Glomerular endothelial cell (primary cell): ENCODE data around the gene MTAP. TPM values are rescaled to one million over a fixed set of nuclear protein-coding genes. Genes with fewer than 3 reads are reported as not detected.
A peak's percentile ranks its signal among the peaks of the same experiment; 100 is the strongest.

ENCODE experiments used
- DNase-seq: peaks from one replicate; pipeline ENCODE4 v3.0.0-alpha.2; 2011; ENCODE audit warnings: low read depth, low spot score; ENCODE audit errors: extremely low read depth
- total RNA-seq: library from RNA; depleted of rRNA; stranded (reverse); fragments of >200 nt; gene quantifications from 2 replicates; pipeline ENCODE4 v1.2.3, GENCODE V29; 2015

Gene MTAP
- total RNA-seq, 1 donor from 2014 or later: 28.2 TPM

- DNase-seq: no peak
Measured at GRCh38 chr9:21841133-21841532, 38.7 kb downstream of the MTAP start.

DNA sequence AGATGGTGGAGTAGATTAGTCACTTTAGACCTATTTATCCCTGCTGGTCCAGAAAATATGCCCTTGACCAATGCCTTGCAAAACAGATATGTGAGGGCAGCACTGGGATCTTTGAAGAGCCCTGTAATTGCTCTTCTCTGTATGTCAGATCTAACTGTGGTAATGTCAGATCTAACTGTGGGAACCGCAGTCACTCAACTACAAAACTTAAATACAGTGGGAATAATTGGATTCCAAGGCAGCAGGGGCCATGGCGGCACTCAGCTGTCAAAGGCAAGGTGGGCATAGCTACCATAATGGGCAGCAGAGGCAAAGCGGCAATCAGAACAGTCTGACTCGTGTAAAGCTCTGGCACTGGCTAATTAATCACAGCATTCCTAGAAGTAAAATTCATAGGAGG, 46.2 kb downstream of the MTAP start:
- no peak for DNase-seq

DNA sequence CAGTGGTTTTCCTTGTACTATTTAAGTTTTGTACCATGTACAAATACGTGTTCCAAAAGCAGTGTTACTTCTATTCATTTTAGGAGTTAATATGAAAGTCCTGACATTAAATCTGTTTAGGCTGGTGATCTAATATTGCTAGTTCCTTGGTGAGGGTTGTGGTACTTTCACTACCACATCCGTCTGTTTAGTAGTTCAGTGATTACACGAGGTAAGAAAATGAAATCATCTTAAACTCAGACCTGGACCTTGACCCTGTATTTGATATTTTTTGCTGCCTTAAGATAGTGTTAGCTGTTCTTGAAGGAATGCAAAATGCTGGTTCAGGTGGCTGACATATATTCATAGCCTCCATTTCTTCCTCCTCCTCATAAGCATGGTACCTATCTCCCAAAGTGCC, 50.3 kb downstream of the MTAP start:
- DNase-seq: no peak

DNA sequence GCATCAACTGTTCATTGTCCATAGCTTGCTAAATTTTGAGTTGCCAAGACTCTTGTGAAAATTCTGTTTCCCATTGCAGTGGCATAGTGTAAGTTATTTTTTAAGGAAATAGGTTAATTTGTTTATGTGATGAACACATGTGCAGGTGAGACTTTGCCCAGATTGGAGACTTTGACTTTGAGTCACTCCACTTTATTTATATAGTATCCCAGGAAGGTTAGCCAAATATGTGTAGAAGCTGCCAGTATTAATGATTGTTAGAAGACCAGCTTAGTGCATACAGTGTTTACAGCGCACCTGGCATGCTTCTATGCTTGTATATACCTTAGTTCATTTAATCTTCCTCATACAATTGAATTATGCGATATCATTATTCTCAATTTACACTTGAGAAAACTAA, 51.0 kb downstream of the MTAP start:
- DNase-seq: no peak

DNA sequence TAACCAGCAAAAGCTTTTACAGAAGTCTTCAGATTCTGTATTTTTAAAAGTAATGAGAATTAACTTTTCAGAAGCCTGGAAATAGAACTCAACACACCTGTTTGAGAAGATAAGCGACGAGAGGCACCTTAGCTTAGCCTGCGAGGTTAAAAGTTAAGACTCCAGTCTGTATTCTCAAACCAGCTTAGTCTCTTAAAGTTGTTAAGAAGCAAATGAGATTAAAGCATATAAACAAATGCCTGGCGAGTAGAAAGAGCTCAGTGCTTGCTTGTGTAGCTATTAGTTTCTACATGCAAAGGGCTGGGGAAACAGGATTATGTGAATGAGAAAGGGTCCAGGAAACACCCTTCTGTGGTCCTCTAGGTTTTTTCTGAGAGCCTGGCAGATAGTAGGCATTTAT, 51.7 kb downstream of the MTAP start:
- DNase-seq: no peak

DNA sequence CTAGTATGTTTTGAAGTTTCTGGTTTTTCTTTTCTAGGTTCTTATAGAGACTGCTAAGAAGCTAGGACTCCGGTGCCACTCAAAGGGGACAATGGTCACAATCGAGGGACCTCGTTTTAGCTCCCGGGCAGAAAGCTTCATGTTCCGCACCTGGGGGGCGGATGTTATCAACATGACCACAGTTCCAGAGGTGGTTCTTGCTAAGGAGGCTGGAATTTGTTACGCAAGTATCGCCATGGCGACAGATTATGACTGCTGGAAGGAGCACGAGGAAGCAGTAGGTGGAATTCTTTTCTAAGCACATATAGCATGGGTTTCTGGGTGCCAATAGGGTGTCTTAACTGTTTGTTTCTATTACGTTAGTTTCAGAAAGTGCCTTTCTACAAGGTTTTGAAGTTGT, 52.2 kb downstream of the MTAP start:
- DNase-seq: no peak

DNA sequence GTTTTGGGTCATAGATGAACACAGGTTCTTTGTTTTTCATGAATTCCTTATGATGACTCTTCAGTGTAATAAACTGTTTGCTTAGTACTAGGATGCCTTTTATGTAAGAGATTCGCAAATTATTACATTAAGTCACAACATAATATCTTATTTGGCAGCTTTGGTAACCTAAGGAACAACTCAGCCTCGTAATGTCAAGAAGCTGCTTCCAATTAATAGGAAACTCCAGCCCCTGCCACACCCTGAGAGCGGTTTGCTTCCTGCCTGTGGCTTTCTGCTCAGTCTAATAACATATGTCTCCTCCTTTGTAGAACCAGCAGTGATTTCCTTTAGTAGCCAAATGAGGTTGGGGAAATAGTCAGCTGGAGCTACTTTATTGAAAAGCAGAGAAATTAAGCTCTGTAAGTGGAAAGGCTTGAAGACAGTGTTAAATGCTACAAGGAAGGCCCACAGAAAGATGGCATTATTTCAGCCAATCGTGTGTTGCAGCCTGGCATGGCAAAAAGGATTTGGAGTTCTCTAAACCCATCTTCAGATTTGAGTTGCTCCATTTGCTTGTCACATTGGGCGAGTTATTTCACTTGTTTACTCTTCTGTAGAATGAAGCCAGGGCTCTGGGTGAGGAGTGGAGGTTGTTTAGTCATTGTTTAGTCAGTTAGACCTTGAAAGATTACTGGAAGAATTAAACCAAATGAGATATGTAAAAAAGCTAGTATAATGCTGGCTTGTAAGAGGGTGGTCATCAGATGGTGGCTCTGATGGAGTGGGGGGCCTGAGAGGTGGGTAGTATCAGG, 54.1 kb downstream of the MTAP start:
- no peak for DNase-seq

DNA sequence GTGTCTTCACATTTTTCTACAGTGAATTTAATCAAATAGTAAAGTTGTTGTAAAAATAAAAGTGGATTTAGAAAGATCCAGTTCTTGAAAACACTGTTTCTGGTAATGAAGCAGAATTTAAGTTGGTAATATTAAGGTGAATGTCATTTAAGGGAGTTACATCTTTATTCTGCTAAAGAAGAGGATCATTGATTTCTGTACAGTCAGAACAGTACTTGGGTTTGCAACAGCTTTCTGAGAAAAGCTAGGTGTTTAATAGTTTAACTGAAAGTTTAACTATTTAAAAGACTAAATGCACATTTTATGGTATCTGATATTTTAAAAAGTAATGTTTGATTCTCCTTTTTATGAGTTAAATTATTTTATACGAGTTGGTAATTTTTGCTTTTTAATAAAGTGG, 60.4 kb downstream of the MTAP start:
- DNase-seq: no peak

- DNase-seq: no peak
Measured at GRCh38 chr9:21864505-21864904, 62.1 kb downstream of the MTAP start.

GRCh38 chr9:21866302-21866701, 63.9 kb downstream of the MTAP start:
- DNase-seq: no peak

- peak; percentile 44 for DNase-seq
Measured at GRCh38 chr9:21871256-21871975, 69.0 kb downstream of the MTAP start.

GRCh38 chr9:21872696-21873095, 70.3 kb downstream of the MTAP start:
- DNase-seq: no peak

- peak; percentile 72 for DNase-seq
Measured at GRCh38 chr9:21873540-21874221, 71.2 kb downstream of the MTAP start.

GRCh38 chr9:21875893-21876292, 73.5 kb downstream of the MTAP start:
- DNase-seq: no peak

DNA sequence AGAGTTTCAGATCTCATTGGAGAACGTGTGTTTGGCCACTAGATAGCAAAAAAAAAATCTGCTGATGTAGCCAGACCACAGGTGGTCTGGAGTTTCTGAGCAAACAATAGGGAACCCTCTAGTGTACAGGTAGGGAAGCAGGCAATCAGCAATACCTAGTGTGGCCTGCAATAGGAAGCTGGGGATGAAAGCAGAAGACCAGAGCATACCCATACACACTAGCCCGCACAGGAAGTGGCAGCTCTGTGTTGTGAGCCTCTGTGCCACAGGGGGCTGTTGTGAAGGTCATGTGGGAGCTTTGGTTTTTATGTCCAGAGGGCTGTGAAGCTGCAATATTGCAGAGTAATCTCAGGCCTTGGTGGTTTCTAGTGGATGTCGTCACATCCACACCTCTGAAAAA, 81.2 kb downstream of the MTAP start:
- DNase-seq: no peak

DNA sequence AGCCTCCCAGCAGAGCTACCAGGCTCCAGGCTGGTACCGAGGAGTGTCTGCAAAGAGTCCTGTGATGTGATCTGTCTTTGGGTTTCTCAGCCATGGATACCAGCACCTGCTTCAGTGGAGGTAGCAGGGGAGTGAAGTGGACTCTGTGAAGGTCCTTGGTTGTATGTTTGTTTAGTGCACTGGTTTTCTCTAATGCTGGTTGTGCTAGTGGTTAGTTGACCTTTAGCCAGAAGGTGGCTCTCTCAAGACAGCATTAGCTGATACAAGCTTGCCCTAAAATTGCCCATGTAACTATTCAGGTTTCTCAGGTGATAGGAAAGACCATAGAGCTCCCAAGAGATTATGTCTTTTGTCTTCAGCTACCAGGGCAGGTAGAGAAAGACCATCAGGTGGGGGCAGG, 87.2 kb downstream of the MTAP start:
- no peak for DNase-seq

DNA sequence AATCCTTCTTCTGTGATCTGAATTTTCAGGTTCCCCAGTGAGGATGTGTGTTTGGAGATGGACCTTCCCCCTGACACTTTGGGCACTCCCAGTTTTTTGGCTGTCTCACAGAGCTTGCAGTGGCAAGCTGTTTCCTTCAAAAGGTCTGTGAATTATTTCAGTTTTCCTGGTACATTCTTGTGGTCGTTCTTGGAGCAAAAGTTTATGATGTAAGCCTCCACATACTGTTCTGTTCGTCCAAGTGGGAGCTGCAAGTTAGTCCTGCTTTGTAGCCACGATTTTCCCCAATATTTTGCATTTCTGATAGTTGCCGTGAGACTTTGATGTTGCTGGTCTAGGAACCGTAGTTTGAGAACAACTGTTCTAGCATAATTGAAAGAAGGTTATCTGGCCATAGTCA, 88.3 kb downstream of the MTAP start:
- no peak for DNase-seq

DNA sequence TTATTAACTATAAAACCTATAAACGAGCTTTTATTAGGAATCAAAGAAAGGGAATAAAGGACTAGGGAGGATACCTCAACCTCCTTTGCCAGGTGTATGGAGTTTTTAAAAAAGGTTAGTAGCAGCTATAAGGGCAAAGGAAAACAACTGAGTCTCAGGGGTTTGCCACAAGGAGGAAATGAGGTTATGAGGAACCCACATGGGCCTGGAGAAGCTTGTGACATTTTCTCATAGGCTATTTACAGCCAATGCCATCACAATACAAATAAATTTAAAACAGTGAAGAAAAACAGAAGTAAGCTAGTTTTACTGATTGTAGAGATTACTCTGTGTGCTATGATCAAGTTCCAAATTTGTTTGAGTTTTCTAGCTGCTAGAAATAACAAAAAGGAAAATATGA, 99.1 kb downstream of the MTAP start:
- DNase-seq: no peak

GRCh38 chr9:21902136-21902535, 99.7 kb downstream of the MTAP start:
- DNase-seq: no peak

DNA sequence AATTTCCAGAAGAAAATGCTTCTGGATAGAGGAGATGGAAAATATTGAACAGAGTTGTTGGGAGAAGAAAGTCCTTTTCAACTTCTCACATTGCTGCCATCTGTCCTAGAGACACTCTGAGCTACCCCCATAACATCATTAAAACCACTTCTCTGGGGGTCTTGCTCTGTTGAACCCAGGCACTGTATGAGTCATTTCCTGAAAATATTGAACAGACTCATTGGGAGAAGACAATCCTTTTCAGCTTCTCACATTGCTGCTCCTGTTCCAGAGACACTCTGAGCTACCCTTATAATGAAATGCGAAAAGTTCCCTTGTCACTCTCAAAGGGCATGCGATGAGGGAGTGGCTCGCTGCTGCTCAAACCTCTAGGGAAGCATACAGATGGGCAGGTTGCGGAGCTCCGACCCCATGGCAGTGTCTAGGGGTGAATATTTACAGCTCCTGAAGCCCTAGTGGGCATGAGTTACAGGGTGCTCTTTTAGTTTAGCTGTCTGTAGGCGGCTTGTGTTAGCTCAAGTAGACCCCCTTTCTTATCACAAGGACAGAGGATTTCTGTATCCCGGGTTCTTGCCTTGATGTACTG, 101.0 kb downstream of the MTAP start:
- no peak for DNase-seq

GRCh38 chr9:21904371-21904770, 101.9 kb downstream of the MTAP start:
- DNase-seq: no peak
